IMR-90 (cell line): ENCODE results near the gene SDF2L1. TPM values are rescaled to one million over a fixed set of nuclear protein-coding genes. Genes with fewer than 3 reads are reported as not detected.

ENCODE experiments used
- ATAC-seq: fragments of 200-7000 bp; cut with Tn5 transposase; 2 replicates; pipeline ENCODE4 v1.9.1; 2020; ENCODE audit warnings: low read depth, mild to moderate bottlenecking, moderate library complexity
- BruUV-seq: library from RNA; stranded (reverse); fragments of 400-500 nt; replicated peaks from 2 replicates; lab custom pipeline; 2021; lab: Mats Ljungman, UMichigan
- CTCF ChIA-PET: fragments of 300-600 bp; formaldehyde crosslinking; extraction: SDS; loops from one replicate; lab custom pipeline; 2021; ENCODE audit warnings: antibody characterized with exemption; lab: Yijun Ruan, JAX
- POLR2A ChIA-PET: fragments of 300-600 bp; sonication (Branson Sonifier 250); formaldehyde crosslinking; loops from one replicate; lab custom pipeline; 2022; ENCODE audit warnings: antibody characterized with exemption; ENCODE audit not compliant: unreplicated experiment; lab: Charles Lee
- DNase-seq: peaks from one replicate; pipeline ENCODE4 v3.0.0; 2013
- H2AFZ ChIP-seq: replicated peaks from 2 replicates; pipeline ENCODE3; 2013; ENCODE audit warnings: low read length, mild to moderate bottlenecking; ENCODE audit not compliant: poor library complexity
- H2AK5ac ChIP-seq: 2 replicates; pipeline ENCODE4 v1.6.1; 2013; ENCODE audit warnings: low read depth, low read length, inconsistent platforms
- H2AK9ac ChIP-seq: replicated peaks from 2 replicates; pipeline ENCODE3; 2013; ENCODE audit warnings: mild to moderate bottlenecking, low read depth, low read length, moderate library complexity; ENCODE audit not compliant: poor library complexity
- H2BK120ac ChIP-seq: 2 replicates; pipeline ENCODE4 v1.6.1; 2013; ENCODE audit warnings: low read depth, low read length, inconsistent platforms
- H2BK15ac ChIP-seq: 3 replicates; pipeline ENCODE4 v1.6.1; 2013; ENCODE audit warnings: low read depth, low read length, inconsistent platforms
- H2BK20ac ChIP-seq: 2 replicates; pipeline ENCODE4 v1.6.1; 2013; ENCODE audit warnings: low read depth, mild to moderate bottlenecking, inconsistent platforms, low read length, moderate library complexity
- H2BK5ac ChIP-seq: 2 replicates; pipeline ENCODE4 v1.6.1; 2013; ENCODE audit warnings: mild to moderate bottlenecking, low read depth, low read length, inconsistent platforms; ENCODE audit not compliant: poor library complexity, severe bottlenecking
- H3K14ac ChIP-seq: replicated peaks from 2 replicates; pipeline ENCODE4 v1.6.1; 2013; ENCODE audit warnings: low read depth, low read length, inconsistent platforms
- H3K18ac ChIP-seq: 2 replicates; pipeline ENCODE4 v1.6.1; 2013; ENCODE audit warnings: low read depth, low read length, control low read depth
- H3K23ac ChIP-seq: 2 replicates; pipeline ENCODE4 v1.6.1; 2013; ENCODE audit warnings: low read depth, low read length, inconsistent platforms
- H3K27ac ChIP-seq: 2 replicates; pipeline ENCODE4 v1.5.1; 2013; ENCODE audit warnings: mild to moderate bottlenecking, control low read depth, low read length; ENCODE audit not compliant: insufficient read depth
- H3K27me3 ChIP-seq: 2 replicates; pipeline ENCODE4 v1.6.1; 2013; ENCODE audit warnings: low read length; ENCODE audit not compliant: control insufficient read depth, insufficient read depth
- H3K36me3 ChIP-seq: 2 replicates; pipeline ENCODE4 v1.6.1; 2013; ENCODE audit warnings: low read length, mixed read lengths; ENCODE audit not compliant: control insufficient read depth, insufficient read depth
- H3K4ac ChIP-seq: 2 replicates; pipeline ENCODE4 v1.6.1; 2013; ENCODE audit warnings: low read depth, low read length, inconsistent platforms
- H3K4me1 ChIP-seq: 2 replicates; pipeline ENCODE4 v1.6.1; 2013; ENCODE audit warnings: low read length, mixed read lengths; ENCODE audit not compliant: control insufficient read depth, insufficient read depth
- H3K4me2 ChIP-seq: 2 replicates; pipeline ENCODE4 v1.6.1; 2013; ENCODE audit warnings: low read depth, mild to moderate bottlenecking, control low read depth, low read length, moderate library complexity
- H3K4me3 ChIP-seq: 2 replicates; pipeline ENCODE4 v1.5.1; 2013; ENCODE audit warnings: low read depth, mild to moderate bottlenecking, control low read depth, low read length, moderate library complexity; ENCODE audit not compliant: insufficient read depth
- H3K56ac ChIP-seq: 2 replicates; pipeline ENCODE4 v1.6.1; 2013; ENCODE audit warnings: low read length, inconsistent platforms; ENCODE audit not compliant: insufficient read depth; ENCODE audit errors: extremely low read depth
- H3K79me1 ChIP-seq, 2 experiments: 2 replicates each; pipeline ENCODE4 v1.6.1; 2013; ENCODE audit warnings: low read length in 2 of 2, inconsistent platforms in 1 of 2, low read depth in 1 of 2
- H3K9ac ChIP-seq: 2 replicates; pipeline ENCODE4 v1.6.1; 2013; ENCODE audit warnings: low read depth, low read length, control low read depth
- H3K9me1 ChIP-seq: 2 replicates; pipeline ENCODE4 v1.6.1; 2013; ENCODE audit warnings: low read length, inconsistent platforms; ENCODE audit not compliant: insufficient read depth
- H3K9me3 ChIP-seq: 2 replicates; pipeline ENCODE4 v1.6.1; 2013; ENCODE audit warnings: low read length; ENCODE audit not compliant: control insufficient read depth, insufficient read depth
- H4K20me1 ChIP-seq: 2 replicates; pipeline ENCODE4 v1.6.1; 2013; ENCODE audit warnings: low read length, inconsistent platforms; ENCODE audit not compliant: insufficient read depth
- H4K5ac ChIP-seq: 2 replicates; pipeline ENCODE4 v1.6.1; 2013; ENCODE audit warnings: mild to moderate bottlenecking, low read depth, low read length, control low read depth
- H4K8ac ChIP-seq, 2 experiments: 2 replicates each; pipeline ENCODE4 v1.6.1; 2013; ENCODE audit warnings: low read depth in 2 of 2, low read length in 2 of 2, control low read depth in 1 of 2, inconsistent platforms in 1 of 2
- H4K91ac ChIP-seq: 2 replicates; pipeline ENCODE4 v1.6.1; 2013; ENCODE audit warnings: low read depth, low read length, inconsistent platforms; ENCODE audit not compliant: insufficient read depth
- BHLHE40 ChIP-seq: fragments of 150-350 bp; IDR thresholded peaks from 2 replicates; pipeline ENCODE4 v1.6.1; 2016; ENCODE audit warnings: mild to moderate bottlenecking, low read depth, low read length
- CEBPB ChIP-seq: IDR thresholded peaks from 2 replicates; pipeline ENCODE4 v1.6.1; 2012; ENCODE audit warnings: low read depth, low read length, improper control_type of control experiment
- CHD1 ChIP-seq: IDR thresholded peaks from 2 replicates; pipeline ENCODE4 v1.6.1; 2012; ENCODE audit warnings: low read depth, low read length, improper control_type of control experiment
- FOS ChIP-seq: fragments of 150-350 bp; IDR thresholded peaks from 2 replicates; pipeline ENCODE4 v1.6.1; 2016; ENCODE audit warnings: low read depth, low read length
- MAFK ChIP-seq: IDR thresholded peaks from 2 replicates; pipeline ENCODE4 v1.6.1; 2012; ENCODE audit warnings: low read depth, low read length, improper control_type of control experiment
- MAZ ChIP-seq: IDR thresholded peaks from 2 replicates; pipeline ENCODE4 v1.6.1; 2012; ENCODE audit warnings: low read depth, mild to moderate bottlenecking, low read length, improper control_type of control experiment, moderate library complexity, borderline replicate concordance
- MXI1 ChIP-seq: IDR thresholded peaks from 2 replicates; pipeline ENCODE4 v1.6.1; 2012; ENCODE audit warnings: low read depth, mild to moderate bottlenecking, low read length, moderate library complexity, borderline replicate concordance
- NFE2L2 ChIP-seq: fragments of 150-350 bp; IDR thresholded peaks from 2 replicates; pipeline ENCODE4 v1.6.1; 2016; ENCODE audit warnings: low read depth, mild to moderate bottlenecking, low read length
- POLR2A ChIP-seq: IDR thresholded peaks from 2 replicates; pipeline ENCODE4 v1.6.1; 2012; ENCODE audit warnings: mild to moderate bottlenecking, low read depth, low read length
- RAD21 ChIP-seq: IDR thresholded peaks from 2 replicates; pipeline ENCODE4 v1.6.1; 2012; ENCODE audit warnings: low read length, improper control_type of control experiment
- RCOR1 ChIP-seq: IDR thresholded peaks from 2 replicates; pipeline ENCODE4 v1.6.1; 2012; ENCODE audit warnings: mild to moderate bottlenecking, low read length, improper control_type of control experiment; ENCODE audit not compliant: insufficient replicate concordance
- RFX5 ChIP-seq: IDR thresholded peaks from 2 replicates; pipeline ENCODE4 v1.8.0; 2012; ENCODE audit warnings: low read depth, mild to moderate bottlenecking, low read length, moderate library complexity
- SMC3 ChIP-seq: fragments of 150-350 bp; IDR thresholded peaks from 2 replicates; pipeline ENCODE4 v1.6.1; 2016; ENCODE audit warnings: low read depth, mild to moderate bottlenecking, antibody characterized with exemption, low read length, moderate library complexity
- WGBS, 2 experiments: methylation state at CpG; one replicate each; pipeline versions ENCODE4 v1.1.5 to v1.1.7; 2013; ENCODE audit warnings: missing lambda C conversion rate in 2 of 2; ENCODE audit not compliant: insufficient read length in 1 of 2; ENCODE audit errors: extremely low coverage in 2 of 2; 5-methylcytosine and 5-hydroxymethylcytosine counted together
- dilution Hi-C: fragments of 300-500 bp; cut with HindIII; formaldehyde crosslinking; loops from one replicate; pipeline ENCODE4 v1.14.3; 2018; ENCODE audit warnings: low sequenced_read_pairs; ENCODE audit not compliant: unreplicated experiment
- in situ Hi-C: fragments of 300-500 bp; cut with MboI; formaldehyde crosslinking; loops from 3 replicates; pipeline ENCODE4 v1.14.3; 2019; ENCODE audit warnings: low sequenced_read_pairs, inconsistent platforms, mixed read lengths
- intact Hi-C: fragments of 100-400 bp; cut with micrococcal nuclease; formaldehyde crosslinking; loops from 2 replicates; pipeline ENCODE4 v1.10.0; 2022
- polyA plus RNA-seq, 3 experiments: library from polyadenylated mRNA; depleted of rRNA; stranded (reverse); fragments of >200 nt; gene quantifications; 2 replicates each; pipeline ENCODE4 v1.2.3, GENCODE V29; 2012; ENCODE audit warnings: low replicate concordance in 1 of 3
- total RNA-seq: library from RNA; depleted of rRNA; stranded (reverse); fragments of >200 nt; gene quantifications from 2 replicates; pipeline ENCODE4 v1.2.3, GENCODE V29; 2012
- TF ChIP-seq, protein P1 (sequence below): conservative IDR thresholded peaks from 2 replicates; pipeline ENCODE4 v1.5.1; 2012; ENCODE audit warnings: mild to moderate bottlenecking, low read depth, low read length, improper control_type of control experiment
- TF ChIP-seq, protein P2 (sequence below): fragments of 150-350 bp; IDR thresholded peaks from 2 replicates; pipeline ENCODE4 v1.6.1; 2017; ENCODE audit warnings: mild to moderate bottlenecking, antibody characterized with exemption, low read length, low read depth
- TF ChIP-seq, protein P3 (sequence below): fragments of 150-350 bp; IDR thresholded peaks from 2 replicates; pipeline ENCODE4 v1.6.1; 2016; ENCODE audit warnings: low read depth, mild to moderate bottlenecking, low read length, moderate library complexity, borderline replicate concordance

SDF2L1 gene
- total and polyA plus RNA-seq, 2 of the 4 experiments (the other 2 are of a cell fraction), result 18.8 to 51.1 TPM

DNA sequence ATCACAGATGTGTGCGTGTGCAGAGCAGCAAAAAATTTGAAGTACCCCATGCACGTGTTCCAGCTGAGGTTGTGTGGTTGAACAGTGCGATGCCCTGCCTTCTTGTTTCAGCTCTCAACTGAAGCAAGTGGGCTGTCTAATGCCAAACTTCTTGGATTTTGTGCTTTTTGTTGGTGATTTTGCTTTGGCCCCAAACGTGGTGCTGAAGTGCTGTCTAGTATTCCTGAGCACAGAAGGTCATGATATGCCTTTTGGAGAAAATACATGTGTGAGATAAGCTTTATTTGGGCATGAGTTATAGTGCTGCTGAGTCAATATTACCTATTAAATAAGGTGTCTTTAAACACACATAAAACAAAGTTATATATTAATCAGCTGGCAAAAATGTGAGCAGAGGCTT is 26.4 kb upstream of the SDF2L1 start:
- WGBS, 2 experiments, result 90% methylated on average over 3 of the region's 4 CpGs; no CpG with 5 or more reads in 1 of the 2 experiments
- Histone ChIP-seq H2BK15ac (no peak overlapping the region), H2BK120ac (no peak overlapping the region), H3K9me1 (peaks cover 32% of the 10 kb centered on the region), H4K91ac (no peak overlapping the region), H3K18ac (no peak overlapping the region), H3K27me3 (no peaks in the 10 kb centered on the region), H2BK5ac (no peak overlapping the region), H3K4me2 (no peak overlapping the region), H4K5ac (no peak overlapping the region), H3K27ac (no peak overlapping the region), H3K9me3 (no peaks in the 10 kb centered on the region), H3K79me1 (peaks cover 43 to 69% of the 10 kb centered on the region in 2 experiments), H4K8ac (no peak overlapping the region), H2AFZ (no peak overlapping the region), H3K14ac (no peak overlapping the region), H3K9ac (no peak overlapping the region), H3K4me3 (no peak overlapping the region), H2BK20ac (no peak overlapping the region), H3K4ac (no peak overlapping the region), H2AK9ac (no peak overlapping the region), H3K56ac (no peak overlapping the region), H2AK5ac (no peak overlapping the region), H3K23ac (no peak overlapping the region), H3K4me1 (peaks cover 9% of the 10 kb centered on the region), H4K20me1 (peaks cover 85% of the 10 kb centered on the region), H3K36me3 (peaks cover 34% of the 10 kb centered on the region)
- DNase-seq (no peak), ATAC-seq (no peak)
- dilution Hi-C loops (no loop called here), in situ Hi-C loops (no loop called here), intact Hi-C loops (no loop called here)
- CTCF ChIA-PET, result no interaction called here
- TF ChIP-seq, protein P1, sequence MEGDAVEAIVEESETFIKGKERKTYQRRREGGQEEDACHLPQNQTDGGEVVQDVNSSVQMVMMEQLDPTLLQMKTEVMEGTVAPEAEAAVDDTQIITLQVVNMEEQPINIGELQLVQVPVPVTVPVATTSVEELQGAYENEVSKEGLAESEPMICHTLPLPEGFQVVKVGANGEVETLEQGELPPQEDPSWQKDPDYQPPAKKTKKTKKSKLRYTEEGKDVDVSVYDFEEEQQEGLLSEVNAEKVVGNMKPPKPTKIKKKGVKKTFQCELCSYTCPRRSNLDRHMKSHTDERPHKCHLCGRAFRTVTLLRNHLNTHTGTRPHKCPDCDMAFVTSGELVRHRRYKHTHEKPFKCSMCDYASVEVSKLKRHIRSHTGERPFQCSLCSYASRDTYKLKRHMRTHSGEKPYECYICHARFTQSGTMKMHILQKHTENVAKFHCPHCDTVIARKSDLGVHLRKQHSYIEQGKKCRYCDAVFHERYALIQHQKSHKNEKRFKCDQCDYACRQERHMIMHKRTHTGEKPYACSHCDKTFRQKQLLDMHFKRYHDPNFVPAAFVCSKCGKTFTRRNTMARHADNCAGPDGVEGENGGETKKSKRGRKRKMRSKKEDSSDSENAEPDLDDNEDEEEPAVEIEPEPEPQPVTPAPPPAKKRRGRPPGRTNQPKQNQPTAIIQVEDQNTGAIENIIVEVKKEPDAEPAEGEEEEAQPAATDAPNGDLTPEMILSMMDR, result no peak
- TF ChIP-seq, protein P2, sequence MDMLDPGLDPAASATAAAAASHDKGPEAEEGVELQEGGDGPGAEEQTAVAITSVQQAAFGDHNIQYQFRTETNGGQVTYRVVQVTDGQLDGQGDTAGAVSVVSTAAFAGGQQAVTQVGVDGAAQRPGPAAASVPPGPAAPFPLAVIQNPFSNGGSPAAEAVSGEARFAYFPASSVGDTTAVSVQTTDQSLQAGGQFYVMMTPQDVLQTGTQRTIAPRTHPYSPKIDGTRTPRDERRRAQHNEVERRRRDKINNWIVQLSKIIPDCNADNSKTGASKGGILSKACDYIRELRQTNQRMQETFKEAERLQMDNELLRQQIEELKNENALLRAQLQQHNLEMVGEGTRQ, result no peak
- TF ChIP-seq RAD21 (no peak), FOS (no peak), RFX5 (no peak), SMC3 (no peak), RCOR1 (no peak), BHLHE40 (no peak), MAZ (no peak), POLR2A (no peak), MAFK (no peak), NFE2L2 (no peak), MXI1 (no peak), CHD1 (no peak), CEBPB (no peak)
- TF ChIP-seq, protein P3, sequence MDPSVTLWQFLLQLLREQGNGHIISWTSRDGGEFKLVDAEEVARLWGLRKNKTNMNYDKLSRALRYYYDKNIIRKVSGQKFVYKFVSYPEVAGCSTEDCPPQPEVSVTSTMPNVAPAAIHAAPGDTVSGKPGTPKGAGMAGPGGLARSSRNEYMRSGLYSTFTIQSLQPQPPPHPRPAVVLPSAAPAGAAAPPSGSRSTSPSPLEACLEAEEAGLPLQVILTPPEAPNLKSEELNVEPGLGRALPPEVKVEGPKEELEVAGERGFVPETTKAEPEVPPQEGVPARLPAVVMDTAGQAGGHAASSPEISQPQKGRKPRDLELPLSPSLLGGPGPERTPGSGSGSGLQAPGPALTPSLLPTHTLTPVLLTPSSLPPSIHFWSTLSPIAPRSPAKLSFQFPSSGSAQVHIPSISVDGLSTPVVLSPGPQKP, result no peak
- BruUV-seq, result no TSS peak
- POLR2A ChIA-PET, result no interaction called here
